GM12878 (cell line): Measurements from ENCODE around the gene MCMBP. TPM values are rescaled to one million over a fixed set of nuclear protein-coding genes. Genes with fewer than 3 reads are reported as not detected.

ENCODE experiments used
- ATAC-seq: fragments of 200-7000 bp; cut with Tn5 transposase; 3 replicates; pipeline ENCODE4 v1.9.1; 2020; ENCODE audit warnings: mild to moderate bottlenecking, moderate library complexity
- BruUV-seq: library from RNA; stranded (reverse); fragments of 400-500 nt; replicated peaks from 2 replicates; lab custom pipeline; 2021; lab: Mats Ljungman, UMichigan
- CTCF ChIA-PET: fragments of 300-600 bp; sonication (Branson Sonifier 250); formaldehyde crosslinking; extraction: SDS; loops from one replicate; lab custom pipeline; 2021; ENCODE audit warnings: inconsistent platforms; lab: Yijun Ruan, JAX
- POLR2A ChIA-PET: fragments of 350-600 bp; formaldehyde crosslinking; extraction: SDS; loops from one replicate; lab custom pipeline; 2021; ENCODE audit warnings: inconsistent platforms; lab: Charles Lee
- RAD21 ChIA-PET: fragments of 300-600 bp; sonication (Branson Sonifier 250); formaldehyde crosslinking; loops from one replicate; lab custom pipeline; 2023; ENCODE audit warnings: antibody characterized with exemption; ENCODE audit not compliant: unreplicated experiment; lab: Charles Lee
- SMC1A ChIA-PET: fragments of 300-600 bp; sonication (Branson Sonifier 250); formaldehyde crosslinking; loops from one replicate; lab custom pipeline; 2023; ENCODE audit not compliant: unreplicated experiment, uncharacterized antibody; lab: Charles Lee
- DNase-seq: peaks from one replicate; pipeline ENCODE4 v3.0.0-alpha.2; 2011; ENCODE audit warnings: low read depth, low spot score
- FAIRE-seq: peaks from 3 replicates; lab custom pipeline; 2011; peaks lifted over from hg19 to GRCh38; lab: Jason Lieb, UNC
- H2AFZ ChIP-seq: 2 replicates; pipeline ENCODE4 v1.6.0; 2011; ENCODE audit warnings: low read depth, low read length, control low read depth; ENCODE audit not compliant: control insufficient read depth
- H3K27ac ChIP-seq: 2 replicates; pipeline ENCODE4 v1.5.1; 2011; ENCODE audit warnings: control low read depth; ENCODE audit not compliant: control insufficient read depth, insufficient read depth
- H3K27me3 ChIP-seq, 2 experiments: replicated peaks in 1 of 2; 2 replicates each; pipeline versions ENCODE4 v1.6.0 to v1.6.1; 2011; ENCODE audit warnings: low read length in 1 of 2; ENCODE audit not compliant: control insufficient read depth in 2 of 2, insufficient read depth in 2 of 2
- H3K36me3 ChIP-seq, 2 experiments: 2 replicates each; pipeline ENCODE4 v1.5.1; 2011; ENCODE audit warnings: low read length in 1 of 2; ENCODE audit not compliant: control insufficient read depth in 2 of 2, insufficient read depth in 2 of 2
- H3K4me1 ChIP-seq: 2 replicates; pipeline ENCODE4 v1.6.1; 2011; ENCODE audit warnings: mild to moderate bottlenecking, low read length, moderate library complexity, mixed read lengths; ENCODE audit not compliant: control insufficient read depth, insufficient read depth
- H3K4me2 ChIP-seq: 2 replicates; pipeline ENCODE4 v1.6.0; 2011; ENCODE audit warnings: control low read depth; ENCODE audit not compliant: control insufficient read depth, insufficient read depth
- H3K4me3 ChIP-seq: fragments of 200-600 bp; sonication (generic); 2 replicates; pipeline ENCODE4 v1.5.1; 2016
- H3K79me2 ChIP-seq: 2 replicates; pipeline ENCODE4 v1.6.0; 2011; ENCODE audit warnings: low read length; ENCODE audit not compliant: control insufficient read depth, insufficient read depth
- H3K9ac ChIP-seq: 2 replicates; pipeline ENCODE4 v1.8.0; 2011; ENCODE audit warnings: low read length, control low read depth, mixed read lengths; ENCODE audit not compliant: control insufficient read depth, insufficient read depth
- H3K9me3 ChIP-seq: replicated peaks from 3 replicates; pipeline ENCODE4 v1.5.1; 2011; ENCODE audit warnings: mild to moderate bottlenecking, low read length; ENCODE audit not compliant: control insufficient read depth, insufficient read depth
- H4K20me1 ChIP-seq: 2 replicates; pipeline ENCODE4 v1.6.0; 2011; ENCODE audit not compliant: control insufficient read depth, insufficient read depth
- EGR1 ChIP-seq, 2 experiments: IDR thresholded peaks; 1 replicate in 1 of 2; 2 replicates in 1 of 2; pipeline ENCODE4 v1.6.1; 2011 to 2012; ENCODE audit warnings: low read depth in 2 of 2, low read length in 2 of 2, borderline replicate concordance in 1 of 2, mild to moderate bottlenecking in 1 of 2, moderate library complexity in 1 of 2
- EP300 ChIP-seq, 2 experiments: fragments of 150-350 bp in 1 of 2; IDR thresholded peaks; 2 replicates each; pipeline ENCODE4 v1.6.1; 2011 to 2012; ENCODE audit warnings: low read depth in 2 of 2, low read length in 2 of 2, borderline replicate concordance in 1 of 2, improper control_type of control experiment in 1 of 2, inconsistent platforms in 1 of 2; ENCODE audit not compliant: control insufficient read depth in 1 of 2
- ESRRA ChIP-seq: IDR thresholded peaks from 2 replicates; pipeline ENCODE4 v1.6.1; 2012; ENCODE audit warnings: mild to moderate bottlenecking, low read length, improper control_type of control experiment
- JUNB ChIP-seq: IDR thresholded peaks from 2 replicates; pipeline ENCODE4 v1.6.1; 2016; ENCODE audit warnings: antibody characterized with exemption, mild to moderate bottlenecking
- LARP7 ChIP-seq: fragments of 450-650 bp; IDR thresholded peaks from 2 replicates; pipeline ENCODE4 v1.6.1; 2017; ENCODE audit warnings: mild to moderate bottlenecking
- NFYA ChIP-seq: IDR thresholded peaks from 2 replicates; pipeline ENCODE4 v1.6.1; 2011; ENCODE audit warnings: low read depth, mild to moderate bottlenecking, low read length, improper control_type of control experiment, borderline replicate concordance
- PAX5 ChIP-seq: IDR thresholded peaks from 2 replicates; pipeline ENCODE4 v1.6.1; 2011; ENCODE audit warnings: low read depth, low read length, borderline replicate concordance
- PAX8 ChIP-seq: fragments of 450-650 bp; IDR thresholded peaks from 2 replicates; pipeline ENCODE4 v1.6.1; 2017; ENCODE audit warnings: mild to moderate bottlenecking, moderate library complexity
- POLR2A ChIP-seq: IDR thresholded peaks from 2 replicates; pipeline ENCODE4 v1.6.1; 2011; ENCODE audit warnings: low read depth, mild to moderate bottlenecking, low read length
- RCOR1 ChIP-seq: conservative IDR thresholded peaks from 2 replicates; pipeline ENCODE4 v1.6.1; 2012; ENCODE audit warnings: low read depth, low read length, improper control_type of control experiment
- STAT3 ChIP-seq: IDR thresholded peaks from 2 replicates; pipeline ENCODE4 v1.6.1; 2011; ENCODE audit warnings: low read depth, low read length, improper control_type of control experiment
- SUZ12 ChIP-seq: fragments of 200-600 bp; sonication (generic); IDR thresholded peaks from one replicate; pipeline ENCODE4 v1.6.1; 2018; ENCODE audit warnings: antibody characterized with exemption, mild to moderate bottlenecking; ENCODE audit not compliant: unreplicated experiment
- YY1 ChIP-seq: IDR thresholded peaks from 2 replicates; pipeline ENCODE4 v1.6.1; 2011; ENCODE audit warnings: low read depth, mild to moderate bottlenecking, low read length
- ZNF384 ChIP-seq: IDR thresholded peaks from 2 replicates; pipeline ENCODE4 v1.6.1; 2012; ENCODE audit warnings: low read depth, mild to moderate bottlenecking, low read length, improper control_type of control experiment, borderline replicate concordance
- ZNF592 ChIP-seq: fragments of 450-650 bp; IDR thresholded peaks from 2 replicates; pipeline ENCODE4 v1.6.1; 2017; ENCODE audit warnings: mild to moderate bottlenecking, moderate library complexity
- WGBS: methylation state at CpG from one replicate; pipeline ENCODE4 v1.1.6; 2016; ENCODE audit warnings: low lambda C conversion rate; ENCODE audit not compliant: insufficient replicate concordance, insufficient coverage; ENCODE audit errors: missing lambda C conversion rate; 5-methylcytosine and 5-hydroxymethylcytosine counted together
- in situ Hi-C: fragments of 300-500 bp; cut with MboI; formaldehyde crosslinking; loops from 9 replicates; pipeline ENCODE4 v1.14.3; 2018; ENCODE audit warnings: mixed read lengths
- intact Hi-C: fragments of 100-400 bp; cut with micrococcal nuclease; formaldehyde crosslinking; loops from one replicate; pipeline ENCODE4 v1.14.2; 2022; ENCODE audit not compliant: unreplicated experiment
- polyA plus RNA-seq, 11 experiments: library from polyadenylated mRNA; depleted of rRNA in 4 of 11; unstranded in 6 of 11; stranded (reverse) in 5 of 11; fragments of >200 nt; fragmentation: Nextera tagmentation in 4 of 11; fragmentation: Illumina TruSeq in 1 of 11; extraction: Ambion mirVana in 4 of 11; extraction: Trizol in 1 of 11; gene quantifications; 1 replicate in 1 of 11; 2 replicates in 10 of 11; pipeline versions ENCODE4 v1.2.1 to v1.2.3, GENCODE V29; 2011 to 2016; ENCODE audit warnings: inconsistent platforms in 2 of 11, missing spikeins in 2 of 11, low read depth in 1 of 11
- total RNA-seq, 4 experiments: library from RNA; depleted of rRNA in 3 of 4; stranded (reverse); fragments of >200 nt in 3 of 4; fragmentation: Illumina TruSeq in 1 of 4; extraction: Trizol in 1 of 4; gene quantifications; 2 replicates each; pipeline versions ENCODE4 v1.2.1 to v1.2.3, GENCODE V29; 2013 to 2021
- TF ChIP-seq, protein P1 (sequence below): fragments of 450-650 bp; IDR thresholded peaks from 2 replicates; pipeline ENCODE4 v1.6.1; 2017; ENCODE audit warnings: mild to moderate bottlenecking, low read depth, inconsistent platforms; ENCODE audit not compliant: poor library complexity, severe bottlenecking
- TF ChIP-seq, protein P2 (sequence below): IDR thresholded peaks from 2 replicates; pipeline ENCODE4 v1.6.1; 2012; ENCODE audit warnings: low read depth, low read length, improper control_type of control experiment

MCMBP gene
- total and polyA plus RNA-seq, 10 of the 15 experiments (the other 5 are each of a cell fraction or from before 2014, with no cell fraction given) = 7.6 to 93.1 (median 75.7) TPM

DNA sequence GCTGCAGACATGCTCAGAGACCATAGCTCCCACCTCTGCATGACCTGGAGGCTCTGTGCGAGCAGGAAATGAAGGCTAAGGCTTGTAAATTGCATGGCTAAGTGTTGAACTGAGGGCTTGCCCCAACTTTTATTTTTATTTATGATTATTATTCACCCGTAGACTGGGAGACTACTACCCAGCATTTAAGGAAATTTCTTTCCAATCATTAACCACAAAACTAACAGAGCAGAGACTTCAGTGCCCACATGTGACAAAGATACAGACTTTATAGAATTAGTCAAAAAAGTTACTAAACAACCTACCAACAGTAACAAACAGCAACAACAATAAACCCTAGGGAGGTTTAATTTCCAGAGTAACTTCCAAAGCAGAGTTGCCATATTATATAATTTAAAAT lies 39.7 kb downstream of the MCMBP start:
- POLR2A ChIA-PET = interaction anchor here (0.6 kb wide), 1 partner anchor 30 kb away, joined by 3 read pairs; no protein-coding TSS in a partner anchor
- Histone ChIP-seq H3K9ac (no peak overlapping the region), H3K9me3 (no peaks in the 10 kb centered on the region), H3K4me1 (no peaks in the 10 kb centered on the region), H3K4me3 (no peak overlapping the region), H3K36me3 (peaks cover 4 to 44% of the 10 kb centered on the region in 2 experiments), H3K27me3 (no peaks in the 10 kb centered on the region), H2AFZ (no peak overlapping the region), H3K79me2 (no peaks in the 10 kb centered on the region), H4K20me1 (no peaks in the 10 kb centered on the region), H3K27ac (no peak overlapping the region), H3K4me2 (no peak overlapping the region)
- CTCF ChIA-PET = interaction anchor here (1.5 to 5.9 kb wide), 4 partner anchors 23 to 146 kb away, joined by 3 to 37 read pairs (median 6); no protein-coding TSS in a partner anchor
- FAIRE-seq (no peak), ATAC-seq (no peak), DNase-seq (no peak)
- 76% methylated on average over 2 of the region's 2 CpGs for WGBS
- TF ChIP-seq ZNF592 = no peak
- TF ChIP-seq JUNB = no peak
- TF ChIP-seq STAT3 = no peak
- no peak for TF ChIP-seq ZNF384
- no peak for TF ChIP-seq ESRRA
- no peak for TF ChIP-seq EP300 (IDR thresholded peaks at IDR 0.05; ENCODE audit: borderline replicate concordance in 1 of 2, control insufficient read depth in 1 of 2, low read depth in 2 of 2, low read length in 2 of 2)
- TF ChIP-seq POLR2A = no peak
- no peak for TF ChIP-seq NFYA
- TF ChIP-seq YY1 = no peak
- TF ChIP-seq PAX8 = no peak
- no peak for TF ChIP-seq PAX5
- TF ChIP-seq EGR1 (IDR thresholded peaks at IDR 0.05; ENCODE audit: borderline replicate concordance in 1 of 2, low read depth in 2 of 2, low read length in 2 of 2) = no peak
- TF ChIP-seq LARP7 = no peak
- TF ChIP-seq RCOR1 = no peak
- TF ChIP-seq, protein P1, sequence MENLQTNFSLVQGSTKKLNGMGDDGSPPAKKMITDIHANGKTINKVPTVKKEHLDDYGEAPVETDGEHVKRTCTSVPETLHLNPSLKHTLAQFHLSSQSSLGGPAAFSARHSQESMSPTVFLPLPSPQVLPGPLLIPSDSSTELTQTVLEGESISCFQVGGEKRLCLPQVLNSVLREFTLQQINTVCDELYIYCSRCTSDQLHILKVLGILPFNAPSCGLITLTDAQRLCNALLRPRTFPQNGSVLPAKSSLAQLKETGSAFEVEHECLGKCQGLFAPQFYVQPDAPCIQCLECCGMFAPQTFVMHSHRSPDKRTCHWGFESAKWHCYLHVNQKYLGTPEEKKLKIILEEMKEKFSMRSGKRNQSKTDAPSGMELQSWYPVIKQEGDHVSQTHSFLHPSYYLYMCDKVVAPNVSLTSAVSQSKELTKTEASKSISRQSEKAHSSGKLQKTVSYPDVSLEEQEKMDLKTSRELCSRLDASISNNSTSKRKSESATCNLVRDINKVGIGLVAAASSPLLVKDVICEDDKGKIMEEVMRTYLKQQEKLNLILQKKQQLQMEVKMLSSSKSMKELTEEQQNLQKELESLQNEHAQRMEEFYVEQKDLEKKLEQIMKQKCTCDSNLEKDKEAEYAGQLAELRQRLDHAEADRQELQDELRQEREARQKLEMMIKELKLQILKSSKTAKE = no peak
- TF ChIP-seq, protein P2, sequence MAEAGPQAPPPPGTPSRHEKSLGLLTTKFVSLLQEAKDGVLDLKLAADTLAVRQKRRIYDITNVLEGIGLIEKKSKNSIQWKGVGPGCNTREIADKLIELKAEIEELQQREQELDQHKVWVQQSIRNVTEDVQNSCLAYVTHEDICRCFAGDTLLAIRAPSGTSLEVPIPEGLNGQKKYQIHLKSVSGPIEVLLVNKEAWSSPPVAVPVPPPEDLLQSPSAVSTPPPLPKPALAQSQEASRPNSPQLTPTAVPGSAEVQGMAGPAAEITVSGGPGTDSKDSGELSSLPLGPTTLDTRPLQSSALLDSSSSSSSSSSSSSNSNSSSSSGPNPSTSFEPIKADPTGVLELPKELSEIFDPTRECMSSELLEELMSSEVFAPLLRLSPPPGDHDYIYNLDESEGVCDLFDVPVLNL = no peak
- no peak for TF ChIP-seq SUZ12
- BruUV-seq = no TSS peak
- intact Hi-C loops = no loop called here
- in situ Hi-C loops = no loop called here
- RAD21 ChIA-PET = interaction anchor here (1.6 to 3.7 kb wide), 3 partner anchors 13 to 146 kb away, joined by 3 to 12 read pairs (median 5); no protein-coding TSS in a partner anchor
- SMC1A ChIA-PET = interaction anchor here (0.7 to 3.1 kb wide), 6 partner anchors 8 to 778 kb away, joined by 3 to 15 read pairs (median 7); no protein-coding TSS in a partner anchor
